Erythroblast (primary cell): ENCODE data around the gene MYO3A.

Experiments used
- GATA1 ChIP-seq: IDR thresholded peaks from 2 replicates; pipeline ENCODE4 v1.6.1; 2011; ENCODE audit warnings: low read depth, mild to moderate bottlenecking, control low read depth, low read length, moderate library complexity
- POLR2A ChIP-seq: IDR thresholded peaks from 2 replicates; pipeline ENCODE4 v1.6.1; 2011; ENCODE audit warnings: mild to moderate bottlenecking, low read length

DNA sequence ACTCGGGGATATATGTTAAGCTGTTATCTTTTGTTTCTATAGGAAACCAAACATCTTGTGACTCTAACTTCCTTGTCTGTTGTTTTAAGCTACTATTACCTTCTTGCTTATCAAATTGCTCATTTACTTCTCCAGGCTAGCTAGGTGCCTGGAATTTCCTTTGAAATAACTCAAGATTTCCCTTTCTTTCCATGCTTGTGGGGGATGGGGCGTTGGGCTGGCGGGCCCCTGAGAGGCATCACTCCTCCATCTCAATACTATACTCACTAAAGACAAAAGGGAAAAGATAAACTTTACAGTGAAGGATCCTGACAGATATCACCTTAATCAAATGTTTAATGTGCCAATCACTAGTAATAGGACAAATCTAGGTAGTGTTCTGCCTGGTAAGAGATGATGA is 34.7 kb upstream of the MYO3A start:
- TF ChIP-seq POLR2A (no peak), GATA1 (no peak)
